RPMI7951 (cell line): Measurements from ENCODE around the gene FN3KRP. TPM values are rescaled to one million over a fixed set of nuclear protein-coding genes. Genes with fewer than 3 reads are reported as not detected.
A peak's percentile ranks its signal among the peaks of the same experiment; 100 is the strongest.

Experiments
- DNase-seq: peaks from one replicate; pipeline ENCODE4 v3.0.0-alpha.2; 2012; ENCODE audit warnings: low read depth
- total RNA-seq: library from RNA; depleted of rRNA; stranded (reverse); fragments of >200 nt; shearing (Covaris generic); gene quantifications from 2 replicates; pipeline ENCODE4 v1.2.3, GENCODE V29; 2014; rRNA removed

The FN3KRP gene
- 21.5 and 22.0 TPM in 2 replicates for total RNA-seq

DNA sequence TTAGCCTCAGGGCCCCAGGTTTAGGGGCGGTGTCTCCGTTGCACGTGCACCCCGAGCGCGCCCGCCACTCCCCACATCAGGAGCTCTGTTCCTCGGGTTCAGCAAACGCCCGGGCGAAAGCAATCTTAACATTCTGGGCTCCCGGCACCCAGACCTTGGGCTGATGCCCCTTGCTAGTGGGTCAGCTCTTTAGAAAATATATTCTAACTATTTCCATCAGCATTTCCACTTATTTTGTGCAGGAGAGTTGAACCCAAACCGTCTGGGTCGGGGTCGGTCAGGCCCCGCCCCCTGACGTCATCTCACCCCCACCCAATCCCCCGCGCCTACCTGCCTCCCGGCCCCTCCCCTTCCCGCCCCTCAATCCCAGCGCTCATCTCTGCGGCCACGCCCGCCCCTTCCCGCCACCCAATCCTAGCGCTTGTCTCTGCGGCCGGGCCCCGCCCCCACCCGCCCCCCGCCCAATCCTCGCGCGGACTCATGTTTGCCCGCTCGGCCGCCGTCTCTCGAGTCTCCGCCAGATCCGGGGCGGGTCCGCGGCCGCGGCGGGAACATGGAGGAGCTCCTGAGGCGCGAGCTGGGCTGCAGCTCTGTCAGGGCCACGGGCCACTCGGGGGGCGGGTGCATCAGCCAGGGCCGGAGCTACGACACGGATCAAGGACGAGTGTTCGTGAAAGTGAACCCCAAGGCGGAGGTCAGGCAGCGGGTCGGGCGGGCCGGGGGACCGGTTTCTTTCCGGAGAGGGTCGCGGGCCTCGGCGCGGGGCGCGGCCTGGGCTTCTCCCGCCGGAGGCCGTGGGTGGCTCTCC, at the start of gene FN3KRP:
Gene FN3KRP, plus strand, starts transcription at position 504 of the 808 bp plus-strand sequence. Its CDS starts 50 bp downstream, at position 554.
- peak; percentile 85 for DNase-seq

GRCh38 chr17:82666931-82667667, 49.4 kb upstream of the FN3KRP start:
- no peak for DNase-seq

GRCh38 chr17:82667668-82668000, 48.9 kb upstream of the FN3KRP start:
- DNase-seq = no peak

GRCh38 chr17:82668024-82668630, 48.4 kb upstream of the FN3KRP start:
- no peak for DNase-seq

DNA sequence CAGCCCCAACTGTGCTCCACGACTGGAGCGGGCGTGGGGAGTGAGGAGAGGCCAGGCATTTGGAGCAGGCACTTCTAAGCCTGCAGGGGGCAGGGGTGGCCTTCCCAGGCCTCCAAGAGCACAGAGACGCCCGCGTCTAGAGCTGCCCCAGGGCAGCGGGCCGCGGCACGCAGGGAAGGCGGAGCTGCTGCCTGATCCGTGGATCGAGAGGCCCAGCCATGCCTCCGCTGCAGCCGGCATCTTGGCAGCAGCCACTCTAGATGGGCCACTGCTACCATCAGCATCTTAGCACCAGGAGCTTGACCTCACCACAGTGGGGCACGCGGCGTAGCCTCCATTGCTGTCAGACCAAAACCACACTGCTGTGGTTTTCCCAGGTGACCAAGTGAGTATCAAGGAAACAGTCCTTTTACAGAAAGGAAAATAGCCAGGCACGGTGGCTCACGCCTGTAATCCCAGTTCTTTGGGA, 47.8 kb upstream of the FN3KRP start:
- DNase-seq = peak; percentile 73

GRCh38 chr17:82670661-82671450, 45.6 kb upstream of the FN3KRP start:
- no peak for DNase-seq

- DNase-seq = no peak
Observed at GRCh38 chr17:82674656-82675475, 41.6 kb upstream of the FN3KRP start.

- no peak for DNase-seq
Observed at GRCh38 chr17:82675476-82676245, 40.8 kb upstream of the FN3KRP start.

GRCh38 chr17:82677353-82677925, 39.1 kb upstream of the FN3KRP start:
- no peak for DNase-seq

DNA sequence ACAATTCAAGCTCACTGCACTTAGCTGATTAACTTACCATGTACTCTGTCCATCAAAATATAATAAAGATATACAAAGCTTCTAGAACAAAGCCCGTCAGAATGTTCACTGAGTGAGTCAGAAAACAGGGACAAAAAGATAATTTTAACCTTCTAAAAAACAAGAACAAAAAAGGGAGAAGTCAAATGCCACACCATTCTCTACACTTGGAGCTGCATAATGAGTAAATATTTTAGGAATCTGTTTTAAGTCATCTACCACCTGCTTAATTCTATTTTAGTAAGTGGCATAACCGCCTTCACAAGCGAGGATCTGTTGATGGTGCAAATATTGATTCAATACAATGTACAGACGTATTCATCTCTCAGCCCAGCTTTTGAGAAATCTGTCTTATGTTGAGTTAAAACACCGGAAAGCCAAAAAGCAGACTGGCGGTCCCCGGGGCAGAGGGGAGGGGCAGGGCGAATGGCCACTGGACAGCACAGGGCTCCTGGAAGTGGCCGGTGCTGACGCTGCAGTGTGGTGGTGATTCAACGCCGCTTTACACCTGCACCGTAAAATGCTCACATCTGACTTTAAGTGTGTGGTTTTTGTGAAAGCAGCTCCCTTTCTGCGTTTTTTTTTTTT, 38.1 kb upstream of the FN3KRP start:
- DNase-seq = no peak

- DNase-seq = no peak
Observed at GRCh38 chr17:82679586-82680465, 36.7 kb upstream of the FN3KRP start.

- no peak for DNase-seq
Observed at GRCh38 chr17:82681547-82681946, 35.0 kb upstream of the FN3KRP start.

- DNase-seq = no peak
Observed at GRCh38 chr17:82683534-82683933, 33.0 kb upstream of the FN3KRP start.

GRCh38 chr17:82684228-82684841, 32.2 kb upstream of the FN3KRP start:
- DNase-seq = no peak

GRCh38 chr17:82685291-82685690, 31.2 kb upstream of the FN3KRP start:
- no peak for DNase-seq

GRCh38 chr17:82686366-82687324, 29.9 kb upstream of the FN3KRP start:
- no peak for DNase-seq
